Tibial artery (tissue), 4 donors: ENCODE measurements around the gene STIM2.
A peak's percentile ranks its signal among the peaks of the same experiment; 100 is the strongest.

Source experiments
- DNase-seq, 2 donors: peaks; one replicate each; pipeline ENCODE4 v3.0.0-alpha.2; 2019
- H3K27ac ChIP-seq, 2 donors: fragments of 200-600 bp; sonication (generic) in 1 of 2; 1 replicate in 1 of 2; 2 replicates in 1 of 2; pipeline ENCODE4 v1.5.1; 2018 to 2019; ENCODE audit warnings: mild to moderate bottlenecking in 1 of 2
- H3K27me3 ChIP-seq, 2 donors: fragments of 200-600 bp; sonication (generic) in 1 of 2; one replicate each; pipeline versions ENCODE4 v1.5.1 to v1.6.0; 2016 to 2019
- H3K36me3 ChIP-seq, 3 donors: fragments of 200-600 bp; sonication (generic) in 2 of 3; one replicate each; pipeline ENCODE4 v1.5.1; 2016 to 2019; ENCODE audit warnings: mild to moderate bottlenecking in 2 of 3
- H3K4me1 ChIP-seq, 4 donors: fragments of 200-600 bp; sonication (generic) in 2 of 4; 1 replicate in 3 of 4; 2 replicates in 1 of 4; pipeline ENCODE4 v1.5.1; 2016 to 2019
- H3K4me3 ChIP-seq, 2 donors: fragments of 200-600 bp; sonication (generic) in 1 of 2; 1 replicate in 1 of 2; 2 replicates in 1 of 2; pipeline ENCODE4 v1.5.1; 2018 to 2019; ENCODE audit warnings: mild to moderate bottlenecking in 2 of 2
- H3K9me3 ChIP-seq, 3 donors: fragments of 200-600 bp; sonication (generic) in 1 of 3; one replicate each; pipeline ENCODE4 v1.5.1; 2016 to 2019
- intact Hi-C: fragments of 100-400 bp; cut with DNase I; formaldehyde crosslinking; loops from one replicate; pipeline ENCODE4 v1.15.0; 2023; ENCODE audit warnings: low total_unique reads
- TF ChIP-seq, protein P1 (sequence below), 2 experiments: fragments of 200-600 bp in 1 of 2; fragments of 450-650 bp in 1 of 2; IDR thresholded peaks; one replicate each; pipeline ENCODE4 v1.5.1; 2017 to 2019; ENCODE audit warnings: antibody characterized with exemption in 2 of 2, mild to moderate bottlenecking in 1 of 2, moderate library complexity in 1 of 2

The STIM2 gene

DNA sequence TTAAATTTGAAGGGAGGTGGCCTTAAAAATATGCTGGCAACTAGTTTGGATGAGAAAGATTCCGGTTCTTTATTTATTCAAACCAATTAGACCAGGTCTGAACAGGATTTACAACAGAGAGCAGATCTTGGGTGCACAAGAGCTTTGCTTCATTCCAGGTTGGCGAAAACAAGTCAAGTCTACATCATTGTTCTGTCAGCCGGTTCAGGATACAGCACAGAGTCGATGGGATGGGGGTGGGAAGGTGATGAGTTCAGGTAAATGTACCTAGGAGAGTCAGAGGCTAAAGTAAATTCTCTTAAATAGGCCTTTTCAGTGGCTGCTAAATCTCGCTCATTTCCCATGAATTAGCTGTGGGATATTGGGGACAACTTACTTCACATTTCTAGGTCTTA, 882 bp upstream of the STIM2 start:
- DNase-seq, result no peak
- H3K4me1 ChIP-seq, result peaks cover 0 to 33% (median 19%) of the 10 kb centered on the region in 4 donors
- TF ChIP-seq, protein P1, sequence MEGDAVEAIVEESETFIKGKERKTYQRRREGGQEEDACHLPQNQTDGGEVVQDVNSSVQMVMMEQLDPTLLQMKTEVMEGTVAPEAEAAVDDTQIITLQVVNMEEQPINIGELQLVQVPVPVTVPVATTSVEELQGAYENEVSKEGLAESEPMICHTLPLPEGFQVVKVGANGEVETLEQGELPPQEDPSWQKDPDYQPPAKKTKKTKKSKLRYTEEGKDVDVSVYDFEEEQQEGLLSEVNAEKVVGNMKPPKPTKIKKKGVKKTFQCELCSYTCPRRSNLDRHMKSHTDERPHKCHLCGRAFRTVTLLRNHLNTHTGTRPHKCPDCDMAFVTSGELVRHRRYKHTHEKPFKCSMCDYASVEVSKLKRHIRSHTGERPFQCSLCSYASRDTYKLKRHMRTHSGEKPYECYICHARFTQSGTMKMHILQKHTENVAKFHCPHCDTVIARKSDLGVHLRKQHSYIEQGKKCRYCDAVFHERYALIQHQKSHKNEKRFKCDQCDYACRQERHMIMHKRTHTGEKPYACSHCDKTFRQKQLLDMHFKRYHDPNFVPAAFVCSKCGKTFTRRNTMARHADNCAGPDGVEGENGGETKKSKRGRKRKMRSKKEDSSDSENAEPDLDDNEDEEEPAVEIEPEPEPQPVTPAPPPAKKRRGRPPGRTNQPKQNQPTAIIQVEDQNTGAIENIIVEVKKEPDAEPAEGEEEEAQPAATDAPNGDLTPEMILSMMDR (IDR thresholded peaks at IDR 0.05), result no peak
- H3K4me3 ChIP-seq, result peak overlapping the region; percentile 89 to 98
- H3K9me3 ChIP-seq, result no peaks in the 10 kb centered on the region
- intact Hi-C loops, result no loop called here
- peak overlapping the region; percentile 89 to 92 for H3K27ac ChIP-seq
- no peaks in the 10 kb centered on the region for H3K27me3 ChIP-seq
- no peaks in the 10 kb centered on the region for H3K36me3 ChIP-seq

DNA sequence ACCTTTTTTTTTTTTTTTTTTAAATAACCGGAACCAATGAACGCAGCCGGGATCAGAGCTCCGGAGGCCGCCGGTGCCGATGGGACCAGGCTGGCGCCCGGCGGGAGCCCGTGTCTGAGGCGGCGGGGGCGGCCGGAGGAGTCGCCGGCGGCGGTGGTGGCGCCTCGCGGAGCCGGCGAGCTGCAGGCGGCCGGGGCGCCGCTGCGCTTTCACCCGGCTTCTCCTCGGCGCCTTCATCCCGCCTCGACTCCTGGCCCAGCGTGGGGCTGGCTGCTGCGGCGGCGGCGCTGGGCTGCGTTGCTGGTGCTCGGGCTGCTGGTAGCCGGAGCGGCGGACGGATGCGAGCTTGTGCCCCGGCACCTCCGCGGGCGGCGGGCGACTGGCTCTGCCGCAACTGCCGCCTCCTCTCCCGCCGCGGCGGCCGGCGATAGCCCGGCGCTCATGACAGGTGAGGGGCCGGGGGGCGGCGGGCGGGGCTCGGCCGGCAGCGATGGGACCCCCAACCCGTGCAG, 337 bp downstream of the STIM2 start:
- Histone ChIP-seq H3K9me3 (no peaks in the 10 kb centered on the region), H3K27me3 (no peaks in the 10 kb centered on the region), H3K27ac (peak overlapping the region; percentile 89 to 92), H3K4me1 (peaks cover 0 to 33% (median 19%) of the 10 kb centered on the region in 4 donors), H3K4me3 (peak overlapping the region; percentile 89 to 98), H3K36me3 (no peaks in the 10 kb centered on the region)
- DNase-seq, result peak; percentile 30 to 75
- intact Hi-C loops, result no loop called here
- TF ChIP-seq, protein P1 (IDR thresholded peaks at IDR 0.05), result no peak

DNA sequence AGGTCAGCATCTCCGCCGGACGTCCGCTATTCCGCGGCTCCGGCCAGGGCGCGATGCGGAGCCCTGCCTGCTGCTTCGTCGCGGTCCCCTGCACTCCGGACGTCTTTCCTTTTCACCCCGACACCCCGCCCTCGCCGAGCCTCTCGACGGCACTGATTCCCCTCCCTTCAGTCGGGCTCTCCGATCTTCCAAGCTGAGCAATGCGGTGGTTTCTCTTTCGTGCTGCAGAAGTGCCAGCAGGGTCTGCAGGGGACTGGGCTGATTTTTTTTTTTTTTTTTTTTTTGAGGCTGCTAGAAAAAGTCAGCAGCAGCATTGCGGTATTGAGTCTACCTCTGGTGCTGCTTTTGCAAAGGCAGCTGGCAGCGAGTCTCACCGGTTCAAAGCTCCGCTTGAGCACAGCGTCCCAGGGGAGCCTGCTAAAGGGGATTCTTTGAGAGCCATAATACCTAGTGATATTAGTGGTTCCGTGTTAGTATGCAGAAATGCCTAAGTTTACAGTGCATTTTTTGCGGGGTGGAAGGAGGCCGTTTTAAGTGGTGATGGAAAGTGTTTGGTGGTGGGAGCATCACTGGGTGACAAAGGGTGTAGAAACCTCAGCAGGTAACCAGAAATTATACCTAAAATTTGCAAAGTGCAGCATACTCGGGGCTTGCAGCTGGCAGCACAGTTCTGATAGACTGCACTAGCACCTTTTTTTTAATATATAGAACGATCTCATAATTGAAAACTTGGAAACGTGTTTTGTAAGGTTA, 969 bp downstream of the STIM2 start:
- H3K9me3 ChIP-seq, result no peaks in the 10 kb centered on the region
- intact Hi-C loops, result no loop called here
- H3K27me3 ChIP-seq, result no peaks in the 10 kb centered on the region
- H3K4me1 ChIP-seq, result peaks cover 0 to 33% (median 19%) of the 10 kb centered on the region in 4 donors
- DNase-seq, result peak; percentile 62 to 81
- TF ChIP-seq, protein P1 (IDR thresholded peaks at IDR 0.05), result no peak
- peak overlapping the region; percentile 89 to 92 for H3K27ac ChIP-seq
- H3K36me3 ChIP-seq, result no peaks in the 10 kb centered on the region
- peak overlapping the region; percentile 89 to 98 for H3K4me3 ChIP-seq

DNA sequence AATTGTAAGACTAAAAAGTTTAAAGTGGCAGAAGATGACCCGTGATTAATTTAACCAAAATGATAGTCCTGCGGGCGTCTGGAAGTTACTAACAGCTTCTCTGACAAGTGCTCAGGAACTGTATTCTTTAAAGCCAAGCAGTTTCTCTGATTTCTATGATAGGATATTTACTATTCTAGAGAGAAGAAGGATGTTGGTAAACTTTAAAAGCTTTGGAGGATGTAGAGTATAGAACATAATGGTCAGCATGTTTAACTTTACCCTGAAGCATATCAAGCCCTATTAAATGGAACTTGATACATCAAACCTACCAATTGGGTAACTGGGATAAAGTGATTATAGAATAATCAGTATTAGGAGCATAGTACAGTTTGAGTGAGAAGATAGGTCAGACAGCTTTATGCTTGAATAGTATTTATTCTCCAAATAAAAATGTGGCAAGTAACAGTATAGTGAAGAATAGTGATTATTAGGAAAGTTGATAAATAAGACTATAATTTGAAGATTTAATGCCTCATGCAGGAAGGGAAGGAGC, 1.8 kb downstream of the STIM2 start:
- intact Hi-C loops, result no loop called here
- Histone ChIP-seq H3K9me3 (no peaks in the 10 kb centered on the region), H3K36me3 (no peaks in the 10 kb centered on the region), H3K4me1 (peaks cover 0 to 33% (median 19%) of the 10 kb centered on the region in 4 donors), H3K27ac (peak overlapping the region; percentile 89 to 92), H3K4me3 (peak overlapping the region; percentile 89 to 98), H3K27me3 (no peaks in the 10 kb centered on the region)
- TF ChIP-seq, protein P1 (IDR thresholded peaks at IDR 0.05), result no peak
- no peak for DNase-seq

DNA sequence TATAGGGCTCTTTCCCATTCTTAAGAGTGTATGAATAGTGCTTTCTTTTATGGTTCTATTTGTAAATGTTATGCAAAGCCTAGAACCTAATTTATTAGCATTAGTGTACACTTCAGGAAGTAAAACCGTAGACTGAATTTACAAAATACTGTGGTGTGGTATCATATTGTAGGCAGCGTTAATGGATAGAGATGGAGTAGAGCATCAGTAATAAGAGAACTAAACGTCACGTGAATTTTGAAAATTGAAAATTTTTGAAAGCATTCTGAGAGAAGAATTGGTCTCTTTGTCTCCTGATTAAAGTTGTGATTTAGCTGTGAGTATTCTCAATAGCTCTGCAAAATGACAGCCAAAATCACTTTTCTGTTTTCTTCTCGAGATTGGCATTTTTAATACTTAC, 2.9 kb downstream of the STIM2 start:
- Histone ChIP-seq H3K9me3 (no peaks in the 10 kb centered on the region), H3K27me3 (no peaks in the 10 kb centered on the region), H3K36me3 (no peaks in the 10 kb centered on the region), H3K4me3 (no peak overlapping the region), H3K27ac (no peak overlapping the region), H3K4me1 (peaks cover 0 to 28% (median 11%) of the 10 kb centered on the region in 4 donors)
- no peak for DNase-seq
- intact Hi-C loops, result no loop called here
- TF ChIP-seq, protein P1 (IDR thresholded peaks at IDR 0.05), result no peak
